DOHH2 (cell line): Measurements from ENCODE around the gene AGBL1.

Experiments used
- H3F3A ChIP-seq: fragments of 200-600 bp; sonication (generic), shearing (Covaris generic); 2 replicates; pipeline ENCODE4 v1.6.0; 2016; ENCODE audit warnings: antibody characterized with exemption, mild to moderate bottlenecking; ENCODE audit not compliant: control insufficient read depth, insufficient read depth
- H3K27ac ChIP-seq: fragments of 200-600 bp; sonication (generic); 2 replicates; pipeline ENCODE4 v1.5.1; 2014; ENCODE audit warnings: low read depth, mild to moderate bottlenecking, low read length, moderate library complexity
- H3K27me3 ChIP-seq: fragments of 200-600 bp; sonication (generic); 2 replicates; pipeline ENCODE4 v1.6.1; 2014; ENCODE audit warnings: mild to moderate bottlenecking, low read length, mixed read lengths; ENCODE audit not compliant: control insufficient read depth
- H3K36me3 ChIP-seq: fragments of 200-600 bp; sonication (generic); 2 replicates; pipeline ENCODE4 v1.6.1; 2014; ENCODE audit warnings: mild to moderate bottlenecking, low read length, moderate library complexity, mixed read lengths; ENCODE audit not compliant: control insufficient read depth
- H3K4me1 ChIP-seq: fragments of 200-600 bp; sonication (generic); 2 replicates; pipeline ENCODE4 v1.6.1; 2014; ENCODE audit warnings: mild to moderate bottlenecking, low read length, mixed read lengths; ENCODE audit not compliant: control insufficient read depth
- H3K4me2 ChIP-seq: fragments of 200-600 bp; sonication (generic); 2 replicates; pipeline ENCODE4 v1.6.0; 2014; ENCODE audit warnings: mild to moderate bottlenecking, low read length, moderate library complexity
- H3K4me3 ChIP-seq: fragments of 200-600 bp; sonication (generic); 2 replicates; pipeline ENCODE4 v1.5.1; 2014; ENCODE audit warnings: mild to moderate bottlenecking, low read length, mixed read lengths
- H3K79me2 ChIP-seq: fragments of 200-600 bp; sonication (generic); 2 replicates; pipeline ENCODE4 v1.6.1; 2014; ENCODE audit warnings: mild to moderate bottlenecking, low read length, mixed read lengths; ENCODE audit not compliant: control insufficient read depth
- H3K9me2 ChIP-seq: fragments of 200-600 bp; sonication (generic); replicated peaks from 2 replicates; pipeline ENCODE4 v1.6.1; 2014; ENCODE audit warnings: mild to moderate bottlenecking, low read length, mixed read lengths; ENCODE audit not compliant: control insufficient read depth
- H3K9me3 ChIP-seq: fragments of 200-600 bp; sonication (generic); 2 replicates; pipeline ENCODE4 v1.6.1; 2014; ENCODE audit warnings: antibody characterized with exemption, low read length, mixed read lengths; ENCODE audit not compliant: control insufficient read depth, insufficient read depth
- H4K20me1 ChIP-seq: fragments of 200-600 bp; sonication (generic); 2 replicates; pipeline ENCODE4 v1.6.0; 2014; ENCODE audit warnings: low read depth, mild to moderate bottlenecking, antibody characterized with exemption, low read length, moderate library complexity; ENCODE audit not compliant: control insufficient read depth, insufficient read depth
- EZH2phosphoT487 ChIP-seq: fragments of 200-600 bp; sonication (generic); IDR thresholded peaks from 2 replicates; pipeline ENCODE4 v1.6.1; 2017; ENCODE audit warnings: borderline replicate concordance, mild to moderate bottlenecking, antibody characterized with exemption, low read length, moderate library complexity, mixed read lengths
- TF ChIP-seq, protein P1 (sequence below): fragments of 200-600 bp; sonication (generic); IDR thresholded peaks from one replicate; pipeline ENCODE4 v1.5.1; 2014; ENCODE audit warnings: antibody characterized with exemption, mild to moderate bottlenecking, low read depth, low read length; ENCODE audit not compliant: poor library complexity, severe bottlenecking

AGBL1 gene

DNA sequence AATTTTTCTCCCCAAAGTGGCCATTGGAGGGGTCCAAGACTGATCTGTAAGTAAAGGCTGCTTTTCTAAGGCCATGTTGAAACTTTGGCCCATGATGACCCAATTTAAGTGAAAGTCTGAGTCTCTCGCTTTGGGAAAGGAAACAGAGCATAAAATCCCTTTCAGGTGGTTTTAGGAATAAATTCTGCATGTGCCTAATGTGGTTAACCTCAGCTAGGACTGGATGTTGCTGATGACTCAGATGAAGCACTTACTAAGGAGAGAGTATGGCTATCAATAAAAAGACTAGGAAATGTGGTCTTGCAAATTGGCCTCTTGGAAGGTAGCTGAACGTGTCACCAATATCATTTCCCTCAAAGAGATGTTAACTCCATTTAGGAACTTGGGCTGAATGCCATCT is 458.5 kb downstream of the AGBL1 start:
- Histone ChIP-seq H3F3A (no peaks in the 10 kb centered on the region), H3K4me3 (no peak overlapping the region), H3K4me1 (no peaks in the 10 kb centered on the region), H4K20me1 (no peaks in the 10 kb centered on the region), H3K79me2 (no peaks in the 10 kb centered on the region), H3K4me2 (no peak overlapping the region), H3K9me3 (no peaks in the 10 kb centered on the region), H3K9me2 (no peaks in the 10 kb centered on the region), H3K27me3 (no peaks in the 10 kb centered on the region), H3K36me3 (no peaks in the 10 kb centered on the region), H3K27ac (no peak overlapping the region)
- no peak for TF ChIP-seq EZH2phosphoT487
- TF ChIP-seq, protein P1, sequence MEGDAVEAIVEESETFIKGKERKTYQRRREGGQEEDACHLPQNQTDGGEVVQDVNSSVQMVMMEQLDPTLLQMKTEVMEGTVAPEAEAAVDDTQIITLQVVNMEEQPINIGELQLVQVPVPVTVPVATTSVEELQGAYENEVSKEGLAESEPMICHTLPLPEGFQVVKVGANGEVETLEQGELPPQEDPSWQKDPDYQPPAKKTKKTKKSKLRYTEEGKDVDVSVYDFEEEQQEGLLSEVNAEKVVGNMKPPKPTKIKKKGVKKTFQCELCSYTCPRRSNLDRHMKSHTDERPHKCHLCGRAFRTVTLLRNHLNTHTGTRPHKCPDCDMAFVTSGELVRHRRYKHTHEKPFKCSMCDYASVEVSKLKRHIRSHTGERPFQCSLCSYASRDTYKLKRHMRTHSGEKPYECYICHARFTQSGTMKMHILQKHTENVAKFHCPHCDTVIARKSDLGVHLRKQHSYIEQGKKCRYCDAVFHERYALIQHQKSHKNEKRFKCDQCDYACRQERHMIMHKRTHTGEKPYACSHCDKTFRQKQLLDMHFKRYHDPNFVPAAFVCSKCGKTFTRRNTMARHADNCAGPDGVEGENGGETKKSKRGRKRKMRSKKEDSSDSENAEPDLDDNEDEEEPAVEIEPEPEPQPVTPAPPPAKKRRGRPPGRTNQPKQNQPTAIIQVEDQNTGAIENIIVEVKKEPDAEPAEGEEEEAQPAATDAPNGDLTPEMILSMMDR: no peak

- no peak overlapping the region for H3K4me2 ChIP-seq
- H3K4me3 ChIP-seq: no peak overlapping the region
- no peaks in the 10 kb centered on the region for H3K27me3 ChIP-seq
- TF ChIP-seq, protein P1: no peak
- TF ChIP-seq EZH2phosphoT487: no peak
- H3K27ac ChIP-seq: no peak overlapping the region
- no peaks in the 10 kb centered on the region for H3K4me1 ChIP-seq
- H3K79me2 ChIP-seq: no peaks in the 10 kb centered on the region
- H3K36me3 ChIP-seq: no peaks in the 10 kb centered on the region
- no peaks in the 10 kb centered on the region for H3K9me2 ChIP-seq
- no peaks in the 10 kb centered on the region for H3K9me3 ChIP-seq
- no peaks in the 10 kb centered on the region for H4K20me1 ChIP-seq
- H3F3A ChIP-seq: no peaks in the 10 kb centered on the region
Measured at GRCh38 chr15:86540840-86541467, 461.3 kb downstream of the AGBL1 start.

- no peaks in the 10 kb centered on the region for H3K9me2 ChIP-seq
- H3K36me3 ChIP-seq: no peaks in the 10 kb centered on the region
- H3K4me3 ChIP-seq: no peak overlapping the region
- H3K9me3 ChIP-seq: no peaks in the 10 kb centered on the region
- H3K27ac ChIP-seq: no peak overlapping the region
- no peaks in the 10 kb centered on the region for H3K27me3 ChIP-seq
- no peaks in the 10 kb centered on the region for H3K79me2 ChIP-seq
- H3K4me1 ChIP-seq: no peaks in the 10 kb centered on the region
- H3K4me2 ChIP-seq: no peak overlapping the region
- H3F3A ChIP-seq: no peaks in the 10 kb centered on the region
- TF ChIP-seq, protein P1: no peak
- no peak for TF ChIP-seq EZH2phosphoT487
- H4K20me1 ChIP-seq: no peaks in the 10 kb centered on the region
Measured at GRCh38 chr15:86541540-86541939, 461.9 kb downstream of the AGBL1 start.
